ENCODE results near the gene DOK7.
A peak's percentile ranks its signal among the peaks of the same experiment; 100 is the strongest.
"Not testable (repeated sequence)": the region's sequence is repeated elsewhere in the genome, so short reads cannot be mapped to it uniquely, and the experiment has no call there.

Gene DOK7

DNA sequence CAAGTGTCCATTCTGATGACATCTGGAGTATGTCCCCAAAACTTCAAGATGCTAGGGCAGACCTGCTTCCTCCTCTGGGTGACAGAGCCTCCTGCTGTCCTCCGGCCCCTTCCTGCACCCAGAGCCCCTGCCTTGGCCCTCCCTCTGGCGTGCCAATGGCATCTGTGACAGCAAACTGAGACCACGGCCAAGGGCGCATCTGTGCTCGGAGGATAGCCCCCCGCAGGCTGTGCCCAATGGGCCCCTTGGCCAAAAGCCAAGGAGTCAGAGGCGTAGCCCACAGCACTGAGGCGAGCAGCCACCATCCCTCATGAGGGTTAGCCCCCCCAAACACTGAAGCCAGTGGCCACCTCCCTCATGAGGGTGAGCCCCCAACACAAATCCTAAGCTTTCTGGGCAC is 61.2 kb downstream of the DOK7 start:
- no peak for DNase-seq

DNA sequence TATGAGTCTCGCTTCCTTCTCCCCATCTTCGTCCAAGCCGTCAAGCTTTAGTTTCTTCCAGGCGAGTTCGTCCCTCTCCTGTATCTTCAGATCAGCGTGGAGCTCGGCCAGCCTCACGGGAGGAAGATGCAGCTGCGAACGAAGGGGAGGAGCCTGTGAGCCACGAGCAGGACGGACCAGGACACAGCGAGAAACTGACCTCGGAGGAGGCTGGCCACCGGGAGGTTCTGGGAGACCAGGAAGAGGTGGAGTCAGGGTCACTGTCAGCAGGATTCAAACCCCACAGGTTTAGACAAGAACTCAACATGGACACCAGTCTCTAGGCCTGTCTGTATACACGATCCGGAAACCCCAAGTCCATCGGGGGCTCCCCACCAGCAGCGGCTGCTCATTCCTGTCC is 61.8 kb downstream of the DOK7 start:
- DNase-seq = no peak

DNA sequence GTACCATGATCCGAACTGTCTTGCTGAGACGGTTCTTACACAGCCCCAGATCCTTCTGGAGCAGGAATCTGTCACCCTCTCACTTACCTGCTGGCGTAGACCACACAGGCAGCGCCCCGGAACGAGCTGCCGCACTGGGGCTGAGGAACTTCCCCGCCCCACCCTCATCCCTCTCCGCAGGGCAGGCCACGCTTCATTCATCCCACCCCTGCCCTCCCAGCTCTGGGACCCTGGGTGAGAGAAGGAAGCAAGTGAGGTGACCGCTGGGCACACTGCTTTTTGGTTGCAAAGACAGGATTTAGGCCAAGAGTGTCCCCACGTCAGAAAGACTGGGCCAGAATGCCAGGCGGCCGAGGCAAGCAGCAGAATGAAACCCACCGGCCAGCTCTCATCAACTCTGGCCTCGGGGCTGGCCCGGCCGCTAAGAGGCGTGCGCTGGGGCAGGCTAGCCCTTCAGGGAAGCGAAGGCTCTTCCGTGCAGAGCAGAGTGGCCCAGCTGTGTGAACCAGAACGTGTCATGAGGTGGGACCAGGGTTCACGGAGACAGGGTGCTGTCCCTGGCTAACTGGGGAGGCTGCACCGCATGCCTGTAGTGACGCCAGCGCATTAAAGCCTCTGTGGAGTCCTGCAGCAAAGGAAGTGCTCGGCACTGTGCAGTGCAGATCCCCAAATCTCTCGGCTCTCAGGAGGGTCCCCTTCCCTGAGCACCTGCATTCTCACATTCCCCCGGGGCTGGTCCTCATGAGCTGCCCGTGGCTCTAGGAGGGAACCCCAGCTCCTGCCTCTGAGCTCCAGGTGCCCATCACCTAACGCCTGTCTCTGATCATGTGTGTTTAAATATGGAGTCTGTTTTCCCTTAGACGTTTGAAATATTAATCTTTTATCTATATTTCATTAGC is 62.7 kb downstream of the DOK7 start:
- no peak for DNase-seq

DNA sequence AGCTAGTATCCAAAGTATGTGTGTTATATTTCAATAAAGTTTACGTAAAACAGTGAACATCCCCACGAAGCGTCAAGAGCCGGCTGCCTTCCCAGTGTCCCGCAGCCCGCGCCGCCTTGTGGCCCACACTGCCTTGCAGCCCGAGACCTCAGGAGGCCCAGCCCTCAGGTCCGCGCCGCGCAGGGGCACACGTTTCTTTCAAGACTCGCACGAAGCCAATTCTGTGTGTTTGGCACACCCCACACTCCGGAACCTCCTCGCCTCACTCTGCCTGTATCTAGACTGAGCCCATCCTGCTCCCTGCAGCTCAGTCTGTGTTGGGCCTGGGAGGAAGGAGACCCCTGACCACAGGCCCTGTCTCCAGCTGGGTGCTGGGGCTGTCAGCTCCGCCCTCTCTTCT is 63.4 kb downstream of the DOK7 start:
- DNase-seq = no peak

DNA sequence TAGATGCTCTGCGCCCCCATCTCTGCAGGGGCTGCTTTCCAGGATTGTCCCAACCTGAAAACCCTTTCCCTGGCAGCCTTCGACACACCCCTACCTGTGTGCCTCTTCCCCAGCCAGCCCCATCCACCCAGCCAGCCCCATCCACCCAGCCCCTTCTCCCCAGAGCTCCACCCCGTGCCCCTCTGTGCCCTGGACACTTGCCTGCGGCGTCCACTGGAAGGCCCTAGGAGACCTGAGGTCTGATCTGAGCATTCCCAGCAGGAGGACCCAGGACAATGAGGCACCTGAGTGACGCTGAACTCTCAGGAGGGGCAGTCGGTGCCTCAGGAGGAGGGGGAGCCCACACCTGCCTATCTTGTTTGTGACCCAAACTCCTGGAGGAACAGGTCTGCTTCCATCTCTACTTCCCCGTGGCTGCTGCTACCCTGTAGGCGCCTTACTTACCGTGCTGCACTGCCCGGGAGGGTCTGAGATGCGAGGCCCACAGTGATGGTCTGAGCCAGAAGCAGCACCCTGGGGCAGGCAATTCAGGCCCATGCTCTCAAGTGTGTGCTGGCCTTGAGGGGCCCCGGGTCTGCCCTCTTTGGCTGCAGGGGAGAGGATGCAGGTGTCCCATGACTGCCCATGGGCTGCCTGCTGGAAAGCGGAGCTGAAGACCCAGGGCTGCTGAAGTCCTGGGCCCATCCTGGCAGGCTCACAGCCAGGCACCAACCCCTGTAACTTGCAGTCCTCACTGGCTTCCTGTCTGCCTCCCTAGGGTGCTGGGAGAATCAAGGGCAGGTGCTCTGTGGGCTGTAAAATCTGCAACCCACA is 64.2 kb downstream of the DOK7 start:
- DNase-seq = no peak

DNA sequence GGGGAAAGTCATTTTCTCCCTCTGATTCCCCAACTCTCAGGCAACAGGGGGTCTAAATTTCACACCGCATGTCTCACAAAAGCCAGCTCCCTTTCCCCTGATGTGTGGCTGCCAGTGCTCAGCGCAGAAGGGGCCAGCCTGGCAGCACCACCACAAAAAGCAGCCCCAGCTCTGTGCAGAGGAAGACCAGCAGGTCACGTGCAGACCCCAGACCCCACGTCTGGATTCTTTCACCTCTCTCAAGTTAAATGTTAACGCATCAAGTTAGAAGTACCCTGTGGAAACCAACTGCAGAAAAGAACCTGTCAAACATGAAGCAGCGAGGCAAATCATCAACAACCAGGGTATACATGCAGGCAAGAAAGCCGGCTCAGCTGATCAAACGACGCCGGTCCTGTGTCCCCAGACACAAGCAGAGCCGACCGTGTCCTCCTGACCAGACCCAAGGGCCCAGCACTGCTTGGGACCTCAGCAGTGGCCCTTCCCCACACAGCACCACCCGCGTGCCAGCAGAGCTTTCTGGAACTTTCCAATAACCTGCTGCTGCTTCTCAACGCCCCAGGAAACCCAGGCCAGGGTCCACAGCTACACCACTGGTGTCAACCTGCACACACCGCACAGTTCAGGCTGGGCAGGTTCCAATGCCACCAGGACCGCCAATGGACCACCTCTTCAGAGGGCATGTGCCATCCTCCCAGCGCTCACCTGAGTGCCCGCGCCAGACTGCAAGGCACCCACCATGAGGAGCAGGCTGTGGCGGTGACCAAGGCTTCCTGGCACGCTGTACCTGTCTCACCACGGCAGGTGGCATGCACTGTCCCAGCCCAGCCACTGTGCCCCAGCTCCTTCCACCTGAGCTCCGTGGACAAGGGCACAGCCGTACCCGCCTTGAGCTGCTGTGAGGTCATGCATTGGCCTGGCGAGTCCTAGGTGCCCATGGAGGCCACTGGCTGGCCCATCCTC is 65.1 kb downstream of the DOK7 start:
- DNase-seq = no peak

DNA sequence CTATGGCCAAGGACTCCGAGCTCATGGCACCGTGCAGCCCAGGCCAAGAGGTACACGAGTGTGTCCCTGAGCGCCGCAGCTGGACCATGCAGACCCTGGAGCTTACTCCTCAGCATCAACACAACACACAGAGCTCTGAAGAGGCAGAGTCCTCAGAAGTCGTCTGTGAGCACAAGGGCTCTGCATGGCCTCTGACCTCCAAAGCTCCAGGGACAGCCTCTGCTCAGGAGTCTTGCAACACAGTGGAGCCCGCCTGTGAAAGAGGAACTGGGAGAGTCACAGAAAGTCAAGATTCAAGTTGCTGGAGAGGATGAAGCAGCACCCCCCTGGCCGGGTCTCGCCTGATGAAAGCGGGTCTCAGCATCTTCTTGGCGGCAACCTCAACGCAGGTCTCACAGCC is 66.3 kb downstream of the DOK7 start:
- DNase-seq = no peak

DNA sequence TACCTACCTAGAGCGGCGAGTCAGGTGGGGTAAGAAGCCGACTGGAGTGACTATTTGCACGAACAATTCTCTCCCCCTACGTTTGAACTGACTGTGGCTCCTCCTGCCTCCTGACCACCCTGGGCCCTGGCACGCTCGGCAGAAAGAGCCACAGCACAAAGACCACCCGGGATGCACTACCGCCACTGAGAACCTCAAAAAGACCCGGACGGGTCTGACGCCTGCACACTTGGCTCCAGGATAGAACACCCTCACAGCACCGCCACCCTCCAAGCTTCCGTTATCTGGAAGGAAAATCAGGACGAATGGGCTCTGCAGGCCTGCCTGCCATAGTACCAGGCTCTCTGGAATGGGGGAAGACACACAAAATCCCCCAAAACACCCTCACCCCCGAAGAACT is 66.9 kb downstream of the DOK7 start:
- no peak for DNase-seq

DNA sequence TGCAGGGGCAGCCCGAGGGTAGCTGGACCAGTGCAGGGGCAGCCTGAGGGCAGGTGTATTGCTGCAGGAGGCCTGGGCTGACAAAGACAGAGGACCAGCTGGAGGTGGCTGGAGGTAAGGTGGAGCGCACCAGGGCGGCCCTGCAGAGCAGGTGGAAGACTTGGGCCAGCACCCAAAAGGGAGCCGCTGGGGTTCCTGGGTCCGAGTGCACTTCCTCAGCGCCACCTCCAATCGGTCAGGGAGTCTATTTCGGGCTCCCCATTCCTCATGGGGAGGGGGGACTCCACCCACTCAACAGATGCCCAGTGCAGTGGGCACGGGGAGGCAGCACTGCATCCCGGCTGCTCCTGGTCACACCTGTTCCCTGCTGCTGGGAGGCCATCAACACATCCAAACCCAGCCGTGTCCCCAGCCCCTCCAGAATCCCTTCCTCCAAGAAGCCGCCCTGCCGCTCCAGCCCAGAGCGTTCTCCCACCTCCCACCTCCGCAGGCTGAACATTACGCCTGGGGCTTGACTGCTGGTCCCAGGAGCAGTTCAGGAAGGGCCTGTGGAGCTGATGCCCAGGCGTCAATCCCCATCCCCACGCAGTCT is 67.7 kb downstream of the DOK7 start:
- no peak for DNase-seq

DNA sequence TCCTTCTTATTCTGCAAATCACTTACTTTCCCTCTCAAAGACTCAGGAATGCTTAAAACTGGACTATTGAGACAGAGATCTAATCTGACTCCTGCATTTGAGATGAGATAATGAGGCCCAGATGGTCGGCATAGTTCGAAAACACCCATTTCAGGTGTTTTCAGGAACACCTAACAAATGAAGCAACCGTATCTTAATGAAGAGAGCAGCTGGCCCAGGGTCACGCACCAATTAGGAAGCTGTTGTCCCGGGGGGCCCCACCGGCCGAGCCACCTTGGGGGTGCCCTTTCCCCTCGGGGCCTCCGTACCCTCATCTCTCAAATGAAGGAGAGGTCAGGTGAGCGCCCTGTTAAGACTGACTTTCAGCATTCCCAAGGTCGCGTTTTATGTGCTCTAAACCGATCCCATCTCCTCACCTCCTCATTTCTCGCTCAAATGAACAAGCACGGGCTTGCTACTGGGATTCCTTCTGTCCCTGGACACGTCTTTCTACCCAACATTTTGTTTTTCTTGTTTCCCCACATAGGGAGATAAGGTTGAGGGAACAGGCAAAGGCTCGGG is 68.3 kb downstream of the DOK7 start:
- DNase-seq = no peak

DNA sequence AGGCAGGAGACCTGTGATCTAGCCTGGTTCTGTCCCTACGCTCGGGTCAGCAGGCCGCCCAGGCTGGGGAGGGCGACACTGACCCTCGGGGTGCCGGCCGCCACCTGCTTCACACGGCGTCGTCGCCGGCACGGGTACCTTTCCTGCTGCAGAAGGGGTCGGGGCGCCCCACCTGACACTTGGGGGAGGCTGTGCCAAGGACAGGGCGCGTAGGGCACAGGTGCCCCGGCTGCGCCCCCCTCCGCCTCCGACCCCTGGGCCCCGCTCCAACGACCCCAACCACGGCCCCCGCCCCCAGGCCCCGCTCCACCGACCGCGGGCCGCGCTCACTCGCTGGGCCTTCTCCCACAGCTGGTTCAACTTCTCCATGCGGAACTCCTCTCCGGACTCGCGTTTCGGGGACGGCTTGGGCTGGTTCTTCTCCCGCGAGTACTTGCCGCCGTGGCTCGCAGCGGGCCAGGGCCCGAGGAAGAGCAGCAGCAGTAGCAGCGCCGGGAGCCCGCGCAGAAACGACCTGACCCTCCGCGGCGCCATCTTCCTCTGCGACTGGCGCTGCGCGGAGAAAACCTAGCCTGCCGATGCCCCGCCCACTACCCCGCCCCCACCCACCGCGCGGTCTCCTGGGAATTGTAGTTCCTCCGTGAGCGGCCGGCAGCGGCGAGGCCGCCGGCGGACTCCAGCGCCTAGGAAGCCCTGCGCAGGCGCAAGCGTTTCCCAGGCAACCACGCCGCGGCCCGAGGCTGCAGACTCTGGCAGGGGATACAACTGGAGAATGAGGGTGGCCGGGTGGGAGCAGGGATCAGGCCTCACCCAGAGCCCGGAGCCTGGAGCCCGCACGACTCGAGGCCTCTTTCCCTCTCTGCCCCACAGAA is 69.0 kb downstream of the DOK7 start, which contains the start of gene LRPAP1:
Gene LRPAP1, minus strand, starts transcription at position 544 of the 872 bp plus-strand sequence. Its CDS starts 10 bp downstream, at position 534.
- peak; percentile 52 for DNase-seq

DNA sequence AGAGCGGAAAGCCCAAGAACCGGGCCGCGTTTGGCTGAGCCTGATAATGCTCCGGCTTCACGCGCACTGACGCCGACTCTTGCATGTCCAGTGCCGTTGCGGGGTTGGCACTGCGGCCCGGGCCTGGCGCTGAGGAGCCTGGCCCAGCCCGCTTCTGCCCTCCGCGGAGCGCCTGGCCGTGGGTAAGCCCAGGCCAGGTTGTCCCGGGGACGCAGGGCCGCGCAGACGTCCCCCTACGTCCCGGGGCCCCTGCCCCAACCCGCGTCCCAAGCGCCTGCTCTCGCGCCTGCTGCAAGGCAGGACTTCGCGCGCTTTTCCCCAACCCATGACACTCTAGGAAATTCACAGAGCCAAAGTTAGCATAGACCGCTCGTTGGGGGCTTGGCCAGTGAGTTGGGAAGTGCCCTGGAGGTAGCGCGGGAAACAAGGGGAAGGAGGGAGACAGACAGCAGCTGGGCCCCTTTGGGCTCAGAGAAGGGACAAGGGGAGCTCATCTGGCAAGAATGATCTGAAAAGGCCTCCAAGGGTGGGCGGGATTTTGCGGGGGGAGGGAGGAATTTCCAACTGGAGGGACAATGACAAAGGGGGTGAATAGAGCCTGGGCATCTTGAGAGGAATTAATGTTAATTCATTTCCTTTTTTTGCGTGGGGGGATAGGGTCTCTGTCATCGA is 69.8 kb downstream of the DOK7 start:
- DNase-seq = no peak

DNA sequence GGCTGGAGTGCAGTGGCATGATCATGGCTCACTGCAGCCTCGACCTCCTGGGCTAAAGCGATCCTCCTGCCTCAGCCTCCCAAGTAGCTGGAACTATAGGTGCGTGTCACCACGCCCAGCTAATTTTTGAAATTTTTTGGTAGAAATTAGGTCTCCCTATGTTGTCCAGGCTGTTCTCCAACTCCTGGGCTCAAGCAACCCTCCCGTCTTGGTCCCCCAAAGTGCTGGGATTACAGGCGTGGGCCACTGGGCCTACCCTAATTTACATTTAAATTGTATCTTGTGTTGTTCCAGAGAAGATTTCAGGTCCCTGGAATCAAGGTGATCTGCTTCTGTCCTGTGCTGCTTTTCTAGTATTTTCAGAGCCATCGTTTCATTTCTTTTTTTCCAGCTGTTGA is 70.3 kb downstream of the DOK7 start:
- DNase-seq = no peak

DNA sequence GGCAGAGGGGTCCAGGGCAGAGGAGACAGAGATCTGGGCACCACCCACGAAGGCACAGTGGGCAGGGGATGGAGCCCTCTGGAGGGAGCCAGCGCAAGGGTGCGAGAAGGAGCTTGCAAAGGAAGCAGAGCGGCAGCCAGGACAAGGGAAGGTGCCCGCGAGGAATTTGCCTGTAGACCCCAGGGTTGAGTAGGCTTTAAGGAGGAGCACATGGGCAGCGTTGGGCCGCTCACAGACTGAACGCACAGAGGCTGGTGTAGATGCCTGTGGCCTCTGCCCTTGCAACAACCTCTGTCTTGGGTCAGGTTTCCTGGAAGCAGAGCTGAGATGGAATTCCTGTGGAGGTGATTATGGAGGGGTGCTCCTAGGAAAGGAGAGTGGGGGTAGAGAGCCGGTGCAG is 72.7 kb downstream of the DOK7 start:
- DNase-seq = not testable (repeated sequence)

DNA sequence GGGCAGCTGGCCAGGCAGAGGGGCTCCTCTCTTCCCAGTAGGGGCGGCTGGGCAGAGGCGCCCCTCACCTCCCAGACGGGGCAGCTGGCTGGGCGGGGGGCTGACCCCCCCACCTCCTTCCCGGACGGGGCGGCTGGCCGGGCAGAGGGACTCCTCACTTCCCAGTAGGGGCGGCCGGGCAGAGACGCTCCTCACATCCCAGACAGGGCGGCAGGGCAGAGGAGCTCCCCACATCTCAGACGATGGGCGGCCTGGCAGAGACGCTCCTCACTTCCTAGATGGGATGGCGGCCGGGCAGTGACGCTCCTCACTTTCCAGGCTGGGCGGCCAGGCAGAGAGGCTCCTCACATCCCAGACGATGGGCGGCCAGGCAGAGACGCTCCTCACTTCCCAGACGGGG is 75.8 kb downstream of the DOK7 start:
- DNase-seq = not testable (repeated sequence)

DNA sequence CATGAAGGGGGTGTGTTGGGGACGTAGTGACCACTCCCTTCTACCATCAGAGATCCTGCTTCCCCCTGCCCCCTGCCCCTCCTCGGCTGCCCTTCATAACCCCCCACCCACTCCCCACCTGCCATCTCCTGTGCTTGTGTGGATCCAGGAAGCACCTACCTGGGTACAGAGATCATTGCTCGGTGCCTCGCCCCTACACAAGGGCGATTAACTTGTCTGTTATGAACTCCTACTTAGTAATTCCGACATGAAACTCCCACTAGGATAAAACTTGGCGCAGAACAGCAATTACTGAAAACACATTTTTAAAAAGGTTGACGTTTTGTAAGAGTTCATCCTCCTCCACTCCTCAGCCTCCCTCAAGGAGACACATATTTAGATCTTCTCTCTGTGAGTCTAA is 80.3 kb downstream of the DOK7 start:
- DNase-seq = not testable (repeated sequence)

Measured in DMS 273 treated with DMSO at 0.1 percent for 48 hours (cell line).